Measurements from ENCODE around the gene ST8SIA6. TPM values are rescaled to one million over a fixed set of nuclear protein-coding genes. Genes with fewer than 3 reads are reported as not detected.

Gene ST8SIA6
- total RNA-seq, 1 experiment from 2014 or later: 1.3 TPM

DNA sequence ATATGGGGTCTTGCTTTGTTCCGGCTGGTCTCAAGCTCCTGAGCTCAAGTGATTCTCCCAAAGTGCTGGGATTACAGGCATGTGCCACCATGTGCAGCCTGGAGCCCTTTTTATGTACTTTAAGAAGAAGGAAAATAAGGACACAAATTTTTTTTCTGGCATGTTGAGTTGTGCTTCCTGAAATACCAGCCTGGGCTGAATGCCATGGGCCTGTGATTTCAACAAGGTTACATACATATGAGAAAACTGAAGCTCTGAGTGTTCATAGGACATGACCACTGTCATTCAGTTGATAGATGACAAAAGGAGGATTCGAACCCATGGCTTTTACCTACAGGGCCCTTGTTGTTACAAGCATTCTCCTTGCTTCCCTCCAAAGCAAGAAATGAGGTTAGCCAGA is 36.1 kb downstream of the ST8SIA6 start:
- TF ChIP-seq ELF1 (IDR thresholded peaks at IDR 0.05; ENCODE audit: borderline replicate concordance, low read depth) (no peak), FOSL1 (IDR thresholded peaks at IDR 0.05; ENCODE audit: low read depth) (no peak), SP1 (IDR thresholded peaks at IDR 0.05; ENCODE audit: low read depth) (no peak), CEBPB (IDR thresholded peaks at IDR 0.05; ENCODE audit: low read depth) (no peak), SRF (IDR thresholded peaks at IDR 0.05; ENCODE audit: low read depth) (no peak), CBX3 (IDR thresholded peaks at IDR 0.05; ENCODE audit: low read depth) (no peak), POLR2AphosphoS5 (IDR thresholded peaks at IDR 0.05; ENCODE audit: low read depth, low read length) (no peak), EZH2 (IDR thresholded peaks at IDR 0.05) (no peak), ZNF274 (IDR thresholded peaks at IDR 0.05; ENCODE audit: low read depth, low read length) (no peak), SIN3A (IDR thresholded peaks at IDR 0.05; ENCODE audit: low read depth) (no peak)
- TF ChIP-seq, protein P1, sequence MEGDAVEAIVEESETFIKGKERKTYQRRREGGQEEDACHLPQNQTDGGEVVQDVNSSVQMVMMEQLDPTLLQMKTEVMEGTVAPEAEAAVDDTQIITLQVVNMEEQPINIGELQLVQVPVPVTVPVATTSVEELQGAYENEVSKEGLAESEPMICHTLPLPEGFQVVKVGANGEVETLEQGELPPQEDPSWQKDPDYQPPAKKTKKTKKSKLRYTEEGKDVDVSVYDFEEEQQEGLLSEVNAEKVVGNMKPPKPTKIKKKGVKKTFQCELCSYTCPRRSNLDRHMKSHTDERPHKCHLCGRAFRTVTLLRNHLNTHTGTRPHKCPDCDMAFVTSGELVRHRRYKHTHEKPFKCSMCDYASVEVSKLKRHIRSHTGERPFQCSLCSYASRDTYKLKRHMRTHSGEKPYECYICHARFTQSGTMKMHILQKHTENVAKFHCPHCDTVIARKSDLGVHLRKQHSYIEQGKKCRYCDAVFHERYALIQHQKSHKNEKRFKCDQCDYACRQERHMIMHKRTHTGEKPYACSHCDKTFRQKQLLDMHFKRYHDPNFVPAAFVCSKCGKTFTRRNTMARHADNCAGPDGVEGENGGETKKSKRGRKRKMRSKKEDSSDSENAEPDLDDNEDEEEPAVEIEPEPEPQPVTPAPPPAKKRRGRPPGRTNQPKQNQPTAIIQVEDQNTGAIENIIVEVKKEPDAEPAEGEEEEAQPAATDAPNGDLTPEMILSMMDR (IDR thresholded peaks at IDR 0.05 in 2 of 3, conservative IDR thresholded peaks at IDR 0.05 in 1 of 3; ENCODE audit: borderline replicate concordance in 1 of 3, insufficient read depth in 1 of 3, low read depth in 2 of 3, low read length in 2 of 3): no peak
- TF ChIP-seq, protein P2, sequence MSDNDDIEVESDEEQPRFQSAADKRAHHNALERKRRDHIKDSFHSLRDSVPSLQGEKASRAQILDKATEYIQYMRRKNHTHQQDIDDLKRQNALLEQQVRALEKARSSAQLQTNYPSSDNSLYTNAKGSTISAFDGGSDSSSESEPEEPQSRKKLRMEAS (IDR thresholded peaks at IDR 0.05): no peak
- TF ChIP-seq, protein P3, sequence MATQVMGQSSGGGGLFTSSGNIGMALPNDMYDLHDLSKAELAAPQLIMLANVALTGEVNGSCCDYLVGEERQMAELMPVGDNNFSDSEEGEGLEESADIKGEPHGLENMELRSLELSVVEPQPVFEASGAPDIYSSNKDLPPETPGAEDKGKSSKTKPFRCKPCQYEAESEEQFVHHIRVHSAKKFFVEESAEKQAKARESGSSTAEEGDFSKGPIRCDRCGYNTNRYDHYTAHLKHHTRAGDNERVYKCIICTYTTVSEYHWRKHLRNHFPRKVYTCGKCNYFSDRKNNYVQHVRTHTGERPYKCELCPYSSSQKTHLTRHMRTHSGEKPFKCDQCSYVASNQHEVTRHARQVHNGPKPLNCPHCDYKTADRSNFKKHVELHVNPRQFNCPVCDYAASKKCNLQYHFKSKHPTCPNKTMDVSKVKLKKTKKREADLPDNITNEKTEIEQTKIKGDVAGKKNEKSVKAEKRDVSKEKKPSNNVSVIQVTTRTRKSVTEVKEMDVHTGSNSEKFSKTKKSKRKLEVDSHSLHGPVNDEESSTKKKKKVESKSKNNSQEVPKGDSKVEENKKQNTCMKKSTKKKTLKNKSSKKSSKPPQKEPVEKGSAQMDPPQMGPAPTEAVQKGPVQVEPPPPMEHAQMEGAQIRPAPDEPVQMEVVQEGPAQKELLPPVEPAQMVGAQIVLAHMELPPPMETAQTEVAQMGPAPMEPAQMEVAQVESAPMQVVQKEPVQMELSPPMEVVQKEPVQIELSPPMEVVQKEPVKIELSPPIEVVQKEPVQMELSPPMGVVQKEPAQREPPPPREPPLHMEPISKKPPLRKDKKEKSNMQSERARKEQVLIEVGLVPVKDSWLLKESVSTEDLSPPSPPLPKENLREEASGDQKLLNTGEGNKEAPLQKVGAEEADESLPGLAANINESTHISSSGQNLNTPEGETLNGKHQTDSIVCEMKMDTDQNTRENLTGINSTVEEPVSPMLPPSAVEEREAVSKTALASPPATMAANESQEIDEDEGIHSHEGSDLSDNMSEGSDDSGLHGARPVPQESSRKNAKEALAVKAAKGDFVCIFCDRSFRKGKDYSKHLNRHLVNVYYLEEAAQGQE (IDR thresholded peaks at IDR 0.05; ENCODE audit: low read depth): no peak
- DNase-seq (ENCODE audit: low read depth, low spot score) (no peak), ATAC-seq (no peak)
- CTCF ChIA-PET: interaction anchor here (0.9 kb wide), 1 partner anchor 9 kb away, joined by 3 read pairs; no protein-coding TSS in a partner anchor
- H4K20me1 ChIP-seq (ENCODE audit: insufficient read depth): no peaks in the 10 kb centered on the region
- H3K27me3 ChIP-seq (ENCODE audit: insufficient read depth, low read length): no peaks in the 10 kb centered on the region
- H3K4me3 ChIP-seq (replicated peaks in 1 of 2; ENCODE audit: low read depth in 1 of 2, low read length in 2 of 2): no peak overlapping the region
- no peaks in the 10 kb centered on the region for H3K36me3 ChIP-seq (ENCODE audit: control insufficient read depth in 1 of 2, insufficient read depth in 2 of 2, low read length in 2 of 2)
- H3K4me2 ChIP-seq (ENCODE audit: low read length): no peak overlapping the region
- intact Hi-C loops (cut with micrococcal nuclease): no loop called here
- no peaks in the 10 kb centered on the region for H3K79me2 ChIP-seq (ENCODE audit: insufficient read depth, low read length)
- no TSS peak for BruUV-seq (replicated peaks)
- H3K9ac ChIP-seq (ENCODE audit: low read length): no peak overlapping the region
- H3K4me1 ChIP-seq (ENCODE audit: control insufficient read depth in 1 of 2, insufficient read depth in 2 of 2, low read length in 2 of 2): peaks cover 0 to 8% of the 10 kb centered on the region in 2 experiments; a peak in 1 of 4 replicates
- H3K27ac ChIP-seq (ENCODE audit: low read depth, low read length): no peak overlapping the region
- H2AFZ ChIP-seq (ENCODE audit: low read depth, low read length, poor library complexity, severe bottlenecking): no peak overlapping the region
- H3K9me3 ChIP-seq (ENCODE audit: control insufficient read depth in 1 of 2, insufficient read depth in 1 of 2, low read depth in 1 of 2, low read length in 2 of 2): no peaks in the 10 kb centered on the region
- RAD21 ChIA-PET (ENCODE audit: low non-redundant PET in 1 of 2, low total read pairs in 2 of 2, uncharacterized antibody in 2 of 2, unreplicated experiment in 2 of 2): no interaction called here
- H3K9me2 ChIP-seq (ENCODE audit: insufficient read depth): no peaks in the 10 kb centered on the region
- POLR2A ChIA-PET: no interaction called here

Measured in HCT116 (cell line).